MM.1S (cell line): Measurements from ENCODE around the gene WDFY2.
"Not testable (repeated sequence)": the region's sequence is repeated elsewhere in the genome, so short reads cannot be mapped to it uniquely, and the experiment has no call there.

Experiments used
- EZH2 ChIP-seq: fragments of 300-600 bp; sonication (generic); optimal IDR thresholded peaks from 2 replicates; pipeline ENCODE3; 2017; ENCODE audit warnings: low read depth, mild to moderate bottlenecking, antibody characterized with exemption, low read length, mixed read lengths
- EZH2phosphoT487 ChIP-seq: fragments of 300-600 bp; sonication (generic); IDR thresholded peaks from 2 replicates; pipeline ENCODE4 v1.6.1; 2018; ENCODE audit warnings: antibody characterized with exemption, low read length
- TF ChIP-seq, protein P1 (sequence below): fragments of 300-600 bp; sonication (generic); IDR thresholded peaks from 2 replicates; pipeline ENCODE4 v1.5.1; 2016; ENCODE audit warnings: antibody characterized with exemption, low read length, mixed read lengths

DNA sequence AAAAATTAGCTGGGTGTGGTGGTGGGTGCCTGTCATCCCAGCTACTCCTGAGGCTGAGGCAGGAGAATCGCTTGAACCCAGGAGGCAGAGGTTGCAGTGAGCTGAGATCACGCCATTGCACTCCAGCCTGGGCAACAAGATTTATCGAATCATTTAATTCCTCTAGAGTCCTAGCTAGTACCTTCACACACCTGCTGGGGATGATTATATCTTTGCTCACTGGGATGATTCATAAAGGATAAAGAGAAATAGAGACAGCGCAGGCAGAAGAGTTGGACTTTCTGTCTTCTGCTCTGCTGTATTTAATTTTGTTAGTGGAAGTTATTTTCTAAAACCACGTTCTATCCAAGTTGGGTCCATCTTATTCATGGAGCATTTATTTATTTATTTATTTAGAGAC lies 56.4 kb downstream of the WDFY2 start:
- TF ChIP-seq, protein P1, sequence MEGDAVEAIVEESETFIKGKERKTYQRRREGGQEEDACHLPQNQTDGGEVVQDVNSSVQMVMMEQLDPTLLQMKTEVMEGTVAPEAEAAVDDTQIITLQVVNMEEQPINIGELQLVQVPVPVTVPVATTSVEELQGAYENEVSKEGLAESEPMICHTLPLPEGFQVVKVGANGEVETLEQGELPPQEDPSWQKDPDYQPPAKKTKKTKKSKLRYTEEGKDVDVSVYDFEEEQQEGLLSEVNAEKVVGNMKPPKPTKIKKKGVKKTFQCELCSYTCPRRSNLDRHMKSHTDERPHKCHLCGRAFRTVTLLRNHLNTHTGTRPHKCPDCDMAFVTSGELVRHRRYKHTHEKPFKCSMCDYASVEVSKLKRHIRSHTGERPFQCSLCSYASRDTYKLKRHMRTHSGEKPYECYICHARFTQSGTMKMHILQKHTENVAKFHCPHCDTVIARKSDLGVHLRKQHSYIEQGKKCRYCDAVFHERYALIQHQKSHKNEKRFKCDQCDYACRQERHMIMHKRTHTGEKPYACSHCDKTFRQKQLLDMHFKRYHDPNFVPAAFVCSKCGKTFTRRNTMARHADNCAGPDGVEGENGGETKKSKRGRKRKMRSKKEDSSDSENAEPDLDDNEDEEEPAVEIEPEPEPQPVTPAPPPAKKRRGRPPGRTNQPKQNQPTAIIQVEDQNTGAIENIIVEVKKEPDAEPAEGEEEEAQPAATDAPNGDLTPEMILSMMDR = not testable (repeated sequence)
- TF ChIP-seq EZH2phosphoT487, EZH2: not testable (repeated sequence)
